ENCODE results near the gene ARHGAP31.

- TF ChIP-seq POLR2AphosphoS5 (IDR thresholded peaks at IDR 0.05; ENCODE audit: low read depth, low read length) (no peak), SIN3A (IDR thresholded peaks at IDR 0.05; ENCODE audit: borderline replicate concordance, insufficient read depth, low read length) (no peak), TAF1 (IDR thresholded peaks at IDR 0.05; ENCODE audit: borderline replicate concordance, insufficient read depth, low read length) (no peak), REST (IDR thresholded peaks at IDR 0.05; ENCODE audit: insufficient read depth in 1 of 2, low read depth in 2 of 2, low read length in 2 of 2) (no peak), FOXP2 (optimal IDR thresholded peaks at IDR 0.05; ENCODE audit: borderline replicate concordance, extremely low read depth, extremely low read length, insufficient read depth) (no peak)
These were observed 35.3 kb upstream of the ARHGAP31 start for GRCh38 chr3:119258915-119259314.

Measured in PFSK-1 (cell line).